ENCODE data around the gene HOXA3.

GRCh38 chr7:27123477-27124053, 28.8 kb downstream of the HOXA3 start:
- TF ChIP-seq CTCF (IDR thresholded peaks at IDR 0.05) (no peak), ATF3 (CRISPR knock-in tag; conservative IDR thresholded peaks at IDR 0.05) (no peak), CREB1 (CRISPR knock-in tag; IDR thresholded peaks at IDR 0.05) (no peak), MAX (CRISPR knock-in tag; IDR thresholded peaks at IDR 0.05) (no peak), NFE2L1 (CRISPR knock-in tag; IDR thresholded peaks at IDR 0.05) (no peak), IRF1 (CRISPR knock-in tag; IDR thresholded peaks at IDR 0.05) (no peak), FOXP4 (CRISPR knock-in tag; IDR thresholded peaks at IDR 0.05) (no peak), E2F1 (CRISPR knock-in tag; IDR thresholded peaks at IDR 0.05) (no peak), RELA (CRISPR knock-in tag; IDR thresholded peaks at IDR 0.05; ENCODE audit: borderline replicate concordance) (no peak), RORB (CRISPR knock-in tag; IDR thresholded peaks at IDR 0.05) (no peak), IRF2 (CRISPR knock-in tag; IDR thresholded peaks at IDR 0.05; ENCODE audit: borderline replicate concordance, low read depth) (no peak), ZNF425 (CRISPR knock-in tag; conservative IDR thresholded peaks at IDR 0.05) (no peak), ZNF263 (CRISPR knock-in tag; IDR thresholded peaks at IDR 0.05; ENCODE audit: low read depth) (no peak), FOXP1 (CRISPR knock-in tag; IDR thresholded peaks at IDR 0.05; ENCODE audit: borderline replicate concordance) (no peak)

All from WTC11 (cell line).